MCF 10A (cell line): Measurements from ENCODE around the gene HDAC6. TPM values are rescaled to one million over a fixed set of nuclear protein-coding genes. Genes with fewer than 3 reads are reported as not detected.

ENCODE experiments used
- BruUV-seq: library from RNA; stranded (reverse); fragments of 400-500 nt; replicated peaks from 2 replicates; lab custom pipeline; 2021; lab: Mats Ljungman, UMichigan
- CTCF ChIA-PET: fragments of 300-600 bp; sonication (Branson Sonifier 250); formaldehyde crosslinking; extraction: SDS; loops from one replicate; lab custom pipeline; 2021; ENCODE audit warnings: antibody characterized with exemption, inconsistent platforms; lab: Yijun Ruan, JAX
- POLR2A ChIA-PET: fragments of 300-600, 350-650 bp; sonication (Branson Sonifier 250); formaldehyde crosslinking; extraction: SDS; loops from one replicate; lab custom pipeline; 2020; ENCODE audit warnings: antibody characterized with exemption, inconsistent platforms; lab: Yijun Ruan, JAX
- DNase-seq: peaks from one replicate; pipeline ENCODE4 v3.0.0-alpha.2; 2018; ENCODE audit not compliant: unreplicated experiment
- H3K27ac Mint-ChIP-seq: one replicate; pipeline ENCODE4 v1.8.0; 2022; ENCODE audit warnings: mild to moderate bottlenecking, low read depth, mixed read lengths; ENCODE audit not compliant: unreplicated experiment
- H3K27me3 Mint-ChIP-seq: one replicate; pipeline ENCODE4 v1.8.0; 2022; ENCODE audit warnings: mixed read lengths; ENCODE audit not compliant: insufficient read depth, unreplicated experiment
- H3K36me3 Mint-ChIP-seq: one replicate; pipeline ENCODE4 v1.8.0; 2022; ENCODE audit warnings: mild to moderate bottlenecking, moderate library complexity, mixed read lengths; ENCODE audit not compliant: insufficient read depth, unreplicated experiment
- H3K4me1 Mint-ChIP-seq: one replicate; pipeline ENCODE4 v1.8.0; 2022; ENCODE audit warnings: mixed read lengths; ENCODE audit not compliant: insufficient read depth, unreplicated experiment
- H3K4me3 Mint-ChIP-seq: one replicate; pipeline ENCODE4 v1.8.0; 2022; ENCODE audit warnings: mild to moderate bottlenecking, moderate library complexity, mixed read lengths; ENCODE audit not compliant: unreplicated experiment
- H3K9me3 Mint-ChIP-seq: one replicate; pipeline ENCODE4 v1.8.0; 2022; ENCODE audit warnings: mixed read lengths; ENCODE audit not compliant: unreplicated experiment
- CTCF ChIP-seq: fragments of 200-600 bp; IDR thresholded peaks from one replicate; pipeline ENCODE4 v1.8.0; 2022; ENCODE audit warnings: antibody characterized with exemption, mild to moderate bottlenecking; ENCODE audit not compliant: unreplicated experiment
- intact Hi-C: fragments of 100-400 bp; cut with micrococcal nuclease; formaldehyde crosslinking; loops from 2 replicates; pipeline ENCODE4 v1.14.1; 2022
- total RNA-seq: library from RNA; stranded (reverse); gene quantifications from 2 replicates; pipeline ENCODE4 v1.2.3, GENCODE V29; 2022

Gene HDAC6
- total RNA-seq, 1 experiment from 2014 or later = 45.1 TPM

GRCh38 chrX:48793935-48794334 lies 7.9 kb upstream of the HDAC6 start:
- Mint-ChIP-seq H3K9me3 (peaks cover 2% of the 10 kb centered on the region), H3K27me3 (peaks cover 14% of the 10 kb centered on the region), H3K4me3 (no peak overlapping the region), H3K27ac (no peak overlapping the region), H3K36me3 (no peaks in the 10 kb centered on the region), H3K4me1 (peaks cover 5% of the 10 kb centered on the region)
- no TSS peak for BruUV-seq
- ChIA-PET CTCF (no interaction called here), POLR2A (no interaction called here)
- no peak for DNase-seq
- intact Hi-C loops = no loop called here
- no peak for TF ChIP-seq CTCF

- BruUV-seq = no TSS peak
- no peak for TF ChIP-seq CTCF
- peaks cover 5% of the 10 kb centered on the region for H3K4me1 Mint-ChIP-seq
- DNase-seq = no peak
- H3K36me3 Mint-ChIP-seq = no peaks in the 10 kb centered on the region
- intact Hi-C loops = no loop called here
- H3K4me3 Mint-ChIP-seq = no peak overlapping the region
- peaks cover 10% of the 10 kb centered on the region for H3K27me3 Mint-ChIP-seq
- CTCF ChIA-PET = interaction anchor here (1.1 kb wide), 1 partner anchor 165 kb away, joined by 3 read pairs; no protein-coding TSS in a partner anchor
- H3K27ac Mint-ChIP-seq = no peak overlapping the region
- no peaks in the 10 kb centered on the region for H3K9me3 Mint-ChIP-seq
- POLR2A ChIA-PET = interaction anchor here (0.5 to 1.0 kb wide), 2 partner anchors 97 to 233 kb away, joined by 3 to 4 read pairs; no protein-coding TSS in a partner anchor
These were observed 7.4 kb upstream of the HDAC6 start for GRCh38 chrX:48794340-48794910.

- Mint-ChIP-seq H3K4me3 (no peak overlapping the region), H3K9me3 (no peaks in the 10 kb centered on the region), H3K36me3 (no peaks in the 10 kb centered on the region), H3K27me3 (peaks cover 4% of the 10 kb centered on the region), H3K27ac (no peak overlapping the region), H3K4me1 (peaks cover 5% of the 10 kb centered on the region)
- BruUV-seq = no TSS peak
- no peak for TF ChIP-seq CTCF
- intact Hi-C loops = no loop called here
- DNase-seq = peak; percentile 56
- ChIA-PET POLR2A (interaction anchor here (0.5 to 1.0 kb wide), 2 partner anchors 97 to 234 kb away, joined by 3 to 4 read pairs; no protein-coding TSS in a partner anchor), CTCF (interaction anchor here (0.6 to 1.1 kb wide), 2 partner anchors 166 to 390 kb away, joined by 3 to 4 read pairs; no protein-coding TSS in a partner anchor)
These were observed 6.9 kb upstream of the HDAC6 start for GRCh38 chrX:48794911-48795515.

- ChIA-PET CTCF (interaction anchor here (0.5 to 0.6 kb wide), 2 partner anchors 163 to 1767 kb away, joined by 3 read pairs; no protein-coding TSS in a partner anchor), POLR2A (interaction anchor here (0.6 kb wide), 1 partner anchor 259 kb away, joined by 4 read pairs; no protein-coding TSS in a partner anchor)
- no peak for DNase-seq
- peaks cover 10% of the 10 kb centered on the region for H3K4me1 Mint-ChIP-seq
- no peaks in the 10 kb centered on the region for H3K36me3 Mint-ChIP-seq
- BruUV-seq = no TSS peak
- no peak overlapping the region for H3K27ac Mint-ChIP-seq
- H3K9me3 Mint-ChIP-seq = no peaks in the 10 kb centered on the region
- no peak overlapping the region for H3K4me3 Mint-ChIP-seq
- TF ChIP-seq CTCF = no peak
- intact Hi-C loops = no loop called here
- no peaks in the 10 kb centered on the region for H3K27me3 Mint-ChIP-seq
These were observed 3.5 kb upstream of the HDAC6 start for GRCh38 chrX:48798318-48798717.
